Measurements from ENCODE around the gene SEPTIN8. TPM values are rescaled to one million over a fixed set of nuclear protein-coding genes. Genes with fewer than 3 reads are reported as not detected.

SEPTIN8 gene
- total RNA-seq, 1 donor from 2014 or later = 38.1 TPM

- no peak for TF ChIP-seq CTCF (conservative IDR thresholded peaks at IDR 0.05; ENCODE audit: low read depth, low read length)
- DNase-seq (ENCODE audit: low read depth) = no peak
- no peak overlapping the region for H3K4me3 ChIP-seq (ENCODE audit: low read depth, low read length)
These were observed 3.5 kb upstream of the SEPTIN8 start for GRCh38 chr5:132780577-132780976.

DNA sequence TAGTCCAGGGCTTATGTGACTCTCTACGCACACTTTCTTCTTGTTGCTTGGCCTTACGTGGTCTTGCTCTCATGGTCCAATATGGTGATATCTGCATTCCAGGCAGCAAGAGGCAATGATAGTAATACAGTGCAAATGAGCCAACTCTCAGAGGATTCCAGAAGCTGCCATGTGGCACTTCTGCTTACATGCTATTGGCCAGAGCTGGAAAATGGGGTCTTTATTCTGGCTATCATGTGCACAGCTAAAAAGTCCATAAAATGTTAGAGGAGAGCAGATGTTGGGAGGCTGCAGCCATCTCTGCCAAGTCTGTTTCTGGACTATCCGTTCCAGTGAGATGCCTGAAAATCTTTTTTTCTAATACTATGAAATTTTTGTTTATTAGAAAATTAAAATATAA lies 2.9 kb upstream of the SEPTIN8 start:
- TF ChIP-seq CTCF (conservative IDR thresholded peaks at IDR 0.05; ENCODE audit: low read depth, low read length) = no peak
- DNase-seq (ENCODE audit: low read depth) = no peak
- H3K4me3 ChIP-seq (ENCODE audit: low read depth, low read length) = no peak overlapping the region

GRCh38 chr5:132778856-132779255 lies 1.8 kb upstream of the SEPTIN8 start:
- H3K4me3 ChIP-seq (ENCODE audit: low read depth, low read length) = no peak overlapping the region
- no peak for TF ChIP-seq CTCF (conservative IDR thresholded peaks at IDR 0.05; ENCODE audit: low read depth, low read length)
- DNase-seq (ENCODE audit: low read depth) = no peak

- DNase-seq (ENCODE audit: low read depth) = no peak
- TF ChIP-seq CTCF (conservative IDR thresholded peaks at IDR 0.05; ENCODE audit: low read depth, low read length) = no peak
- H3K4me3 ChIP-seq (ENCODE audit: low read depth, low read length) = peak overlapping the region; percentile 86
These were observed 1.1 kb upstream of the SEPTIN8 start for GRCh38 chr5:132778129-132778528.

- DNase-seq (ENCODE audit: low read depth) = no peak
- H3K4me3 ChIP-seq (ENCODE audit: low read depth, low read length) = peak overlapping the region; percentile 86
- no peak for TF ChIP-seq CTCF (conservative IDR thresholded peaks at IDR 0.05; ENCODE audit: low read depth, low read length)
These were observed 166 bp downstream of the SEPTIN8 start for GRCh38 chr5:132776938-132777208.

DNA sequence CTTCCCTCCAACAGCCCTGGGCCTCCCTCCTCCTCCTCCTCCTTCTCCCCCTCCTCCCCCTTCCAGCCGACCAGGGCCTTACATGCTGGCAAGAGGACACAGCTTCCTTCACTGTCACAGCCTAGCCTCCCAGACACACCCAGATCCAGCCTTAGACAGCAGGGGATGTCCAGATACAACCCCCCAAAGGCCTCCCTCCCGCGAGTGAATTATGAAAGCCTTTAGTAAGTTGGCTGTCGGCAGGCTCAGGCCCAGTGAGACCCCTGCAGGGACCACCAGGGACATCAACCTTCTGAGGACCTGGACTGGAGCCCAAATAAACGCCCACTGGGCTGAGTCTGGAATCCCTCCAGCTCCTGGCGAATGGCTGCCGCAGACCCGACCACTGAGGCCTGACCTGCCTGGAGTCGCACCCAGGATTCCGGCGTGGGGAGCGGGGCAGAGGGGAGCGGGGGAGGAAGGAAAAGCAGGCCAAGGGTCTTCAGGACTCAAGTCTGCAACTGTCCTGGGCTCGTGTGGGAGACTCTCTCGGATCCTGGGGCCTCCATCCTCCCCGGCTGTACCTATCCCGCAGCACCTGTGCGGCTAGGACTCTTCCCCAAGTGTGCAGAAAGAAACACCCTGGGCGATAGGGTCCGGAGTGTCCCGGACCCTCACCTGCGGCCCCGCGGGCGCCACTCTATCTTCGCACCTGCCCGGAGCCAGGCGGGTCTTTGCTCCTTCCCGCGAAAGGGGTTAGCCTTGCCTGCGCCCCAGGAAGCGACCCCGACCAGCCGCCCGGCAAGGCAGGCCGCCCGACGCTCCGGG lies 705 bp downstream of the SEPTIN8 start:
- H3K4me3 ChIP-seq (ENCODE audit: low read depth, low read length) = peak overlapping the region; percentile 86
- no peak for TF ChIP-seq CTCF (conservative IDR thresholded peaks at IDR 0.05; ENCODE audit: low read depth, low read length)
- DNase-seq (ENCODE audit: low read depth) = no peak

DNA sequence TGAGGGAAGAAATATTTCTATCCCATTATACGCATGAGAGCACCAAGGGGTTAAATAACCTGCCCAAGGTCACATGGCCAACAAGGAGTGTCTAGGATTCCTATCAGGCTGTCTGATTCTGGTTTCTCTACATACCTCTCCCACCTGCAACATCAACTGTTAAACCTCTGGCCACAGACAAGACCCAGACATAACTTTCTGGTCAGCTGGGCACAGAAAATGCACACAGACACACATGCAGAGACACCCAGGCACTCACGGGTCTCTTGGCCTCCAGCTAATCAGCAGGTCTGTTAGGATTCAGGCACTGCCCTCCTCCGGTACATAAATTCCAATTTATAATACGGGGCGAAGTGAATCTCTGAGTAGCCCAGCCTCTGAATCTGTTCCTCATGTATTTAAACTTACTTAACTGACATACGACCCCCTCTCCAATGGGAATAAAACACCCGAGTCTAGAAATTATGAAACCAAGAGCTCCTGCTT lies 1.5 kb downstream of the SEPTIN8 start:
- DNase-seq (ENCODE audit: low read depth) = peak; percentile 36
- peak overlapping the region; percentile 86 for H3K4me3 ChIP-seq (ENCODE audit: low read depth, low read length)

More for the DNA sequence above, 1.5 kb downstream of the SEPTIN8 start:
- no peak for TF ChIP-seq CTCF (conservative IDR thresholded peaks at IDR 0.05; ENCODE audit: low read depth, low read length)

Measured in epithelial cell of proximal tubule (primary cell).